WTC11 (cell line): ENCODE results near the gene VWF.

Experiments
- ATF2 ChIP-seq: sonication (generic); formaldehyde crosslinking; IDR thresholded peaks from 2 replicates; pipeline ENCODE4 v1.8.1; 2022; ENCODE audit warnings: low read depth, missing genetic modification reagents, borderline replicate concordance
- ELF4 ChIP-seq: sonication (generic); formaldehyde crosslinking; IDR thresholded peaks from 2 replicates; pipeline ENCODE4 v1.8.1; 2022; ENCODE audit warnings: low read depth, mild to moderate bottlenecking, moderate library complexity, missing genetic modification reagents
- ESRRA ChIP-seq: sonication (generic); formaldehyde crosslinking; IDR thresholded peaks from 2 replicates; pipeline ENCODE4 v1.8.1; 2022; ENCODE audit warnings: mild to moderate bottlenecking, missing genetic modification reagents, borderline replicate concordance
- MAX ChIP-seq: sonication (generic); formaldehyde crosslinking; IDR thresholded peaks from 2 replicates; pipeline ENCODE4 v1.8.0; 2022; ENCODE audit warnings: mild to moderate bottlenecking, missing genetic modification reagents
- MYBL2 ChIP-seq: sonication (generic); formaldehyde crosslinking; IDR thresholded peaks from 2 replicates; pipeline ENCODE4 v1.8.1; 2023; ENCODE audit warnings: mild to moderate bottlenecking, moderate library complexity, missing genetic modification reagents
- OVOL2 ChIP-seq: fragments of 250-450 bp; sonication (Bioruptor Pico); IDR thresholded peaks from 2 replicates; pipeline ENCODE4 v1.9.0; 2021; ENCODE audit warnings: mild to moderate bottlenecking, borderline replicate concordance
- RELA ChIP-seq: sonication (generic); formaldehyde crosslinking; IDR thresholded peaks from 2 replicates; pipeline ENCODE4 v1.8.1; 2022; ENCODE audit warnings: missing genetic modification reagents, mild to moderate bottlenecking, borderline replicate concordance
- ZNF232 ChIP-seq: sonication (generic); formaldehyde crosslinking; IDR thresholded peaks from 2 replicates; pipeline ENCODE4 v1.8.0; 2022; ENCODE audit warnings: mild to moderate bottlenecking, missing genetic modification reagents
- TF ChIP-seq, protein P1 (sequence below): fragments of 200-600 bp; IDR thresholded peaks from 2 replicates; pipeline ENCODE4 v1.8.0; 2022; ENCODE audit warnings: antibody characterized with exemption
- TF ChIP-seq, protein P2 (sequence below): fragments of 250-450 bp; sonication (Bioruptor Pico); conservative IDR thresholded peaks from 2 replicates; pipeline ENCODE4 v1.9.0; 2021; ENCODE audit warnings: mild to moderate bottlenecking
- TF ChIP-seq, protein P3 (sequence below): sonication (generic); formaldehyde crosslinking; conservative IDR thresholded peaks from 2 replicates; pipeline ENCODE4 v1.8.1; 2022; ENCODE audit warnings: mild to moderate bottlenecking, missing genetic modification reagents

- TF ChIP-seq, protein P1, sequence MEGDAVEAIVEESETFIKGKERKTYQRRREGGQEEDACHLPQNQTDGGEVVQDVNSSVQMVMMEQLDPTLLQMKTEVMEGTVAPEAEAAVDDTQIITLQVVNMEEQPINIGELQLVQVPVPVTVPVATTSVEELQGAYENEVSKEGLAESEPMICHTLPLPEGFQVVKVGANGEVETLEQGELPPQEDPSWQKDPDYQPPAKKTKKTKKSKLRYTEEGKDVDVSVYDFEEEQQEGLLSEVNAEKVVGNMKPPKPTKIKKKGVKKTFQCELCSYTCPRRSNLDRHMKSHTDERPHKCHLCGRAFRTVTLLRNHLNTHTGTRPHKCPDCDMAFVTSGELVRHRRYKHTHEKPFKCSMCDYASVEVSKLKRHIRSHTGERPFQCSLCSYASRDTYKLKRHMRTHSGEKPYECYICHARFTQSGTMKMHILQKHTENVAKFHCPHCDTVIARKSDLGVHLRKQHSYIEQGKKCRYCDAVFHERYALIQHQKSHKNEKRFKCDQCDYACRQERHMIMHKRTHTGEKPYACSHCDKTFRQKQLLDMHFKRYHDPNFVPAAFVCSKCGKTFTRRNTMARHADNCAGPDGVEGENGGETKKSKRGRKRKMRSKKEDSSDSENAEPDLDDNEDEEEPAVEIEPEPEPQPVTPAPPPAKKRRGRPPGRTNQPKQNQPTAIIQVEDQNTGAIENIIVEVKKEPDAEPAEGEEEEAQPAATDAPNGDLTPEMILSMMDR, result no peak
- TF ChIP-seq ATF2 (CRISPR knock-in tag) (no peak), ESRRA (CRISPR knock-in tag) (no peak), MAX (CRISPR knock-in tag) (no peak), MYBL2 (no peak), RELA (CRISPR knock-in tag) (no peak), ELF4 (CRISPR knock-in tag) (no peak), ZNF232 (CRISPR knock-in tag) (no peak), OVOL2 (no peak)
- TF ChIP-seq, protein P2, sequence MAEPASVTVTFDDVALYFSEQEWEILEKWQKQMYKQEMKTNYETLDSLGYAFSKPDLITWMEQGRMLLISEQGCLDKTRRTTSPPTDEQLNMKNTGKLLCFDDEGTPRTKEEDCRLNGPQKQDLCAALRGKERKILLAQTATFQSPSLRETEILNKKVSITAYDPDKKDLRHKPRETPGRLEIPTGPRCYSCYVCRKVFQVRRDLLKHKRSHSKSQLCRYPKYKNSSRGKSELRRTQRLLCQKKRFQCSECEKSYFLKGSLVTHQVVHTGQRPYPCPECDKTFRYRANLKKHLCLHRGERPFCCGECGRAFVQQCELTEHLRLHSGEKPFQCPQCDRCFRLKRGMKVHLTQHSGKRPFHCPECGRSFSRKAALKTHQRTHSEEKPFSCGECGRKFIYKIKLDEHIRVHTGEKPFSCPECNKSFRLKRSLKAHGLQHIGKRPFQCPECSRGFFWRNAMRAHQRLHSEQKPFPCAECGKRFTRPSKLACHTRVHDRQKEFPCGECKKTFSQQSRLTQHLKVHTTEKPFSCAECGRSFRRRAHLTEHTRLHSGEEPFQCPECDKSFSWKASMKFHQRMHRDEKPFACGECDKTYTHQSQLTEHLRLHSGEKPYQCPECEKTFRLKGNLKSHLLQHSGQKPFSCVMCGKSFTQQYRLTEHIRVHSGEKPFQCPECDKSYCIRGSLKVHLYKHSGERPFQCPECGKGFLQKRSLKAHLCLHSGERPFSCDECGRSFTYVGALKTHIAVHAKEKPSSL (CRISPR knock-in tag), result no peak
- TF ChIP-seq, protein P3, sequence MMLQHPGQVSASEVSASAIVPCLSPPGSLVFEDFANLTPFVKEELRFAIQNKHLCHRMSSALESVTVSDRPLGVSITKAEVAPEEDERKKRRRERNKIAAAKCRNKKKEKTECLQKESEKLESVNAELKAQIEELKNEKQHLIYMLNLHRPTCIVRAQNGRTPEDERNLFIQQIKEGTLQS (CRISPR knock-in tag), result no peak
These were observed 203.2 kb downstream of the VWF start for GRCh38 chr12:5921027-5921909.
